K562 (cell line): ENCODE measurements around the gene TRIM37. TPM values are rescaled to one million over a fixed set of nuclear protein-coding genes. Genes with fewer than 3 reads are reported as not detected.

Experiments
- ATAC-seq: fragments of 200-7000 bp; cut with Tn5 transposase; 3 replicates; pipeline ENCODE4 v1.9.1; 2020; ENCODE audit warnings: moderate library complexity
- BruUV-seq: library from RNA; stranded (reverse); fragments of 400-500 nt; replicated peaks from 2 replicates; lab custom pipeline; 2021; lab: Mats Ljungman, UMichigan
- CTCF ChIA-PET: fragments of 300-600 bp; formaldehyde crosslinking; extraction: SDS; loops from one replicate; lab custom pipeline; 2021; ENCODE audit warnings: low intra/inter-chr PET ratio; lab: Yijun Ruan, JAX
- POLR2A ChIA-PET: fragments of 300-600, 350-650 bp; sonication (Branson Sonifier 250); formaldehyde crosslinking; extraction: SDS; loops from one replicate; lab custom pipeline; 2021; ENCODE audit warnings: antibody characterized with exemption, inconsistent platforms; lab: Yijun Ruan, JAX
- DNase-seq, 4 experiments: peaks; one replicate each; pipeline versions ENCODE4 v3.0.0 to v3.0.0-alpha.2; 2011 to 2018; ENCODE audit warnings: low spot score in 3 of 4, mixed read lengths in 3 of 4; ENCODE audit errors: extremely low read depth in 1 of 4
- FAIRE-seq: peaks from 2 replicates; lab custom pipeline; 2011; peaks lifted over from hg19 to GRCh38; lab: Jason Lieb, UNC
- H2AFZ ChIP-seq: 2 replicates; pipeline ENCODE4 v1.6.0; 2011; ENCODE audit warnings: low read depth, low read length, control low read depth, inconsistent platforms
- H3K27ac ChIP-seq: fragments of 200-600 bp; 3 replicates; pipeline ENCODE4 v1.8.0; 2011; ENCODE audit warnings: low read depth, mild to moderate bottlenecking, control low read depth, inconsistent platforms, low read length, moderate library complexity, mixed read lengths; ENCODE audit errors: extremely low read depth
- H3K27me3 ChIP-seq, 2 experiments: fragments of 300-600 bp in 1 of 2; 2 replicates in 1 of 2; 3 replicates in 1 of 2; pipeline versions ENCODE4 v1.6.0 to v1.8.0; 2011; ENCODE audit warnings: inconsistent platforms in 2 of 2, low read length in 2 of 2, mild to moderate bottlenecking in 1 of 2, mixed read lengths in 1 of 2, moderate library complexity in 1 of 2; ENCODE audit not compliant: control insufficient read depth in 2 of 2, insufficient read depth in 2 of 2
- H3K36me3 ChIP-seq: fragments of 300-600 bp; 3 replicates; pipeline ENCODE4 v1.8.0; 2011; ENCODE audit warnings: mild to moderate bottlenecking, low read length, inconsistent platforms; ENCODE audit not compliant: control insufficient read depth, insufficient read depth
- H3K4me1 ChIP-seq, 2 experiments: fragments of 200-600 bp in 1 of 2; replicated peaks in 1 of 2; 2 replicates in 1 of 2; 3 replicates in 1 of 2; pipeline versions ENCODE4 v1.5.1 to v1.8.0; 2011; ENCODE audit warnings: inconsistent platforms in 2 of 2, low read length in 2 of 2, mild to moderate bottlenecking in 1 of 2, mixed read lengths in 1 of 2, moderate library complexity in 1 of 2; ENCODE audit not compliant: control insufficient read depth in 2 of 2, insufficient read depth in 2 of 2
- H3K4me2 ChIP-seq: 2 replicates; pipeline ENCODE4 v1.6.1; 2011; ENCODE audit warnings: low read length, control low read depth, inconsistent platforms, mixed read lengths; ENCODE audit not compliant: insufficient read depth
- H3K4me3 ChIP-seq: fragments of 200-600 bp; sonication (generic), shearing (Covaris generic); 2 replicates; pipeline ENCODE4 v1.5.1; 2016; ENCODE audit warnings: control low read depth, inconsistent platforms
- H3K79me2 ChIP-seq: fragments of 200-600 bp; 3 replicates; pipeline ENCODE4 v1.8.0; 2011; ENCODE audit warnings: low read length, inconsistent platforms; ENCODE audit not compliant: control insufficient read depth, insufficient read depth
- H3K9ac ChIP-seq, 2 experiments: 2 replicates each; pipeline versions ENCODE4 v1.6.0 to v1.6.1; 2011; ENCODE audit warnings: low read depth in 2 of 2, low read length in 2 of 2, control low read depth in 1 of 2, inconsistent platforms in 1 of 2, mild to moderate bottlenecking in 1 of 2, mixed read lengths in 1 of 2; ENCODE audit not compliant: insufficient read depth in 1 of 2
- H3K9me1 ChIP-seq: one replicate; pipeline ENCODE4 v1.6.0; 2011; ENCODE audit warnings: inconsistent platforms, mild to moderate bottlenecking, low read length, moderate library complexity; ENCODE audit not compliant: control insufficient read depth, insufficient read depth
- H3K9me3 ChIP-seq: replicated peaks from 2 replicates; pipeline ENCODE4 v1.5.1; 2011; ENCODE audit warnings: low read depth, low read length, inconsistent platforms; ENCODE audit not compliant: control insufficient read depth, insufficient read depth
- H4K20me1 ChIP-seq: replicated peaks from 2 replicates; pipeline ENCODE4 v1.6.1; 2011; ENCODE audit warnings: low read length, inconsistent platforms, mixed read lengths; ENCODE audit not compliant: control insufficient read depth, insufficient read depth
- EHMT2 ChIP-seq: fragments of 450-650 bp; IDR thresholded peaks from 2 replicates; pipeline ENCODE4 v1.6.1; 2018; ENCODE audit warnings: antibody characterized with exemption
- MIER1 ChIP-seq: fragments of 450-650 bp; IDR thresholded peaks from 2 replicates; pipeline ENCODE4 v1.6.1; 2016; ENCODE audit warnings: antibody characterized with exemption, mild to moderate bottlenecking, low read depth
- ZBTB11 ChIP-seq, 3 experiments: fragments of 200-800 bp in 1 of 3; fragments of 250-450 bp in 1 of 3; fragments of 450-650 bp in 1 of 3; sonication (Bioruptor Pico) in 1 of 3; sonication (Bioruptor generic) in 1 of 3; formaldehyde crosslinking in 1 of 3; IDR thresholded peaks; 2 replicates each; pipeline versions ENCODE4 v1.6.1 to v1.8.0; 2016 to 2022; ENCODE audit warnings: mild to moderate bottlenecking in 2 of 3, missing genetic modification characterization in 2 of 3, missing compliant biosample characterization in 1 of 3, moderate library complexity in 1 of 3
- ZNF175 ChIP-seq: fragments of 200-800 bp; sonication (Bioruptor generic); IDR thresholded peaks from 2 replicates; pipeline ENCODE4 v1.6.1; 2016; ENCODE audit warnings: low read depth, mild to moderate bottlenecking, missing genetic modification characterization, missing compliant biosample characterization
- ZNF696 ChIP-seq: fragments of 250-450 bp; sonication (Bioruptor Pico); conservative IDR thresholded peaks from 2 replicates; pipeline ENCODE4 v1.4.0; 2020; ENCODE audit warnings: mild to moderate bottlenecking, moderate library complexity
- WGBS: fragments of 100-300 bp; shearing (Covaris generic); methylation state at CpG from one replicate; pipeline ENCODE4 v1.1.6; 2016; ENCODE audit warnings: low coverage, mixed read lengths; ENCODE audit not compliant: insufficient coverage; ENCODE audit errors: missing lambda C conversion rate; 5-methylcytosine and 5-hydroxymethylcytosine counted together
- in situ Hi-C: fragments of 300-500 bp; cut with MboI; formaldehyde crosslinking; loops from 4 replicates; pipeline ENCODE4 v1.15.0; 2018; ENCODE audit warnings: inconsistent platforms, mixed read lengths
- intact Hi-C: fragments of 100-400 bp; cut with micrococcal nuclease; formaldehyde crosslinking; loops from 2 replicates; pipeline ENCODE4 v1.14.2; 2022
- polyA plus RNA-seq, 8 experiments: library from polyadenylated mRNA; depleted of rRNA in 4 of 8; stranded (reverse) in 5 of 8; unstranded in 3 of 8; fragments of >200 nt; fragmentation: Nextera tagmentation in 2 of 8; fragmentation: Illumina TruSeq in 1 of 8; extraction: Ambion mirVana in 2 of 8; extraction: Trizol in 1 of 8; gene quantifications; 2 replicates each; pipeline versions ENCODE4 v1.2.1 to v1.2.3, GENCODE V29; 2011 to 2014; ENCODE audit warnings: inconsistent platforms in 1 of 8, missing spikeins in 1 of 8
- total RNA-seq, 7 experiments: library from RNA; depleted of rRNA in 6 of 7; stranded (reverse); fragments of >200 nt in 6 of 7; fragmentation: Illumina TruSeq in 2 of 7; extraction: Trizol in 2 of 7; gene quantifications; 2 replicates each; pipeline versions ENCODE4 v1.2.1 to v1.2.3, GENCODE V29; 2011 to 2021; ENCODE audit warnings: low replicate concordance in 1 of 7

The TRIM37 gene
- total and polyA plus RNA-seq, 9 of the 15 experiments (the other 6 are each of a cell fraction or from before 2014, with no cell fraction given): 4.5 to 31.4 (median 23.8) TPM

DNA sequence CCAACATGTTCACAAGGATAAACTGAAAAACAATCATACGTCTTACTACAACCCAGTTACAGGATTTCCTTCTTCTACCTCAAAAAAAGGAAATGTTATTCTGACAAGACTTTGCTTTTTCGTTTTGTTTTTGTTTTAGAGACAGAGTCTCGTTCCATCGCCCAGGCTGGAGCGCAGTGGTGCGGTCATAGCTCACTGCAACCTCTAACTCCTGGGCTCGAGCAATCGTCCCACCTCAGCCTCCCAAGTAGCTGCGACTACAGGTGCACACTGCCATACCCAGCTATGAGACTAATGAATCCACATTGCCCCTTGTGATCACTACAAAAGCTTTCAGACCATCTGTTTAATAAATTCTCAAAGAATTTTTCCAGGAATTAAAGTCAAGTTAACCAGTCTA, 8.8 kb upstream of the TRIM37 start:
- no peak for FAIRE-seq
- intact Hi-C loops (no loop called here), in situ Hi-C loops (no loop called here)

More for the DNA sequence above, 8.8 kb upstream of the TRIM37 start:
- 90% methylated on average over 9 of the region's 9 CpGs for WGBS
- no TSS peak for BruUV-seq
- TF ChIP-seq EHMT2: no peak
- no peak for TF ChIP-seq ZNF175 (CRISPR knock-in tag)
- TF ChIP-seq ZBTB11 (CRISPR knock-in tag; IDR thresholded peaks at IDR 0.05): peak in 1 of 3 experiments; percentile 71; a peak in 1 of 6 replicates
- no peak for TF ChIP-seq ZNF696
- no peak for TF ChIP-seq MIER1
- TF ChIP-seq, all 486 proteins: peak for 1
- ATAC-seq (no peak), DNase-seq (no peak)
- Histone ChIP-seq H3K9ac (no peak overlapping the region), H3K4me1 (no peaks in the 10 kb centered on the region), H3K4me2 (no peak overlapping the region), H2AFZ (no peak overlapping the region), H3K27me3 (no peaks in the 10 kb centered on the region), H3K4me3 (no peak overlapping the region), H4K20me1 (no peaks in the 10 kb centered on the region), H3K9me1 (no peaks in the 10 kb centered on the region), H3K9me3 (no peaks in the 10 kb centered on the region), H3K27ac (no peak overlapping the region), H3K79me2 (peaks cover 12% of the 10 kb centered on the region; the same call in 2 of the 3 replicates), H3K36me3 (peaks cover 73% of the 10 kb centered on the region)
- POLR2A ChIA-PET: interaction anchor here (0.6 to 1.2 kb wide), 3 partner anchors 8 to 73 kb away, joined by 3 to 5 read pairs (median 5); no protein-coding TSS in a partner anchor
- CTCF ChIA-PET: no interaction called here
